Ovary (tissue), 9 donors: ENCODE results near the gene RERE. TPM values are rescaled to one million over a fixed set of nuclear protein-coding genes. Genes with fewer than 3 reads are reported as not detected.

Experiments
- DNase-seq, 5 donors: peaks; one replicate each; pipeline ENCODE4 v3.0.0-alpha.2; 2019 to 2020
- H3K27ac ChIP-seq, 2 donors: fragments of 200-600 bp; one replicate each; pipeline versions ENCODE4 v1.5.1 to v1.8.0; 2019 to 2022
- H3K27me3 ChIP-seq: fragments of 200-600 bp; one replicate; pipeline ENCODE4 v1.8.0; 2022
- H3K36me3 ChIP-seq: fragments of 200-600 bp; sonication (generic); one replicate; pipeline ENCODE4 v1.5.1; 2019
- H3K4me1 ChIP-seq: one replicate; pipeline ENCODE4 v1.8.1; 2013; ENCODE audit warnings: mild to moderate bottlenecking, moderate library complexity; ENCODE audit not compliant: insufficient read depth
- H3K4me3 ChIP-seq: fragments of 200-600 bp; sonication (generic); one replicate; pipeline ENCODE4 v1.5.1; 2017
- H3K9me3 ChIP-seq, 2 donors: fragments of 200-600 bp in 1 of 2; sonication (generic) in 1 of 2; one replicate each; pipeline versions ENCODE4 v1.5.1 to v1.8.1; 2013 to 2019; ENCODE audit warnings: mild to moderate bottlenecking in 1 of 2, moderate library complexity in 1 of 2
- EP300 ChIP-seq: sonication (generic); formaldehyde crosslinking; IDR thresholded peaks from one replicate; pipeline ENCODE4 v1.6.1; 2017; ENCODE audit warnings: antibody characterized with exemption
- POLR2A ChIP-seq: fragments of 450-650 bp; IDR thresholded peaks from one replicate; pipeline ENCODE4 v1.6.1; 2017; ENCODE audit warnings: antibody characterized with exemption, mild to moderate bottlenecking, moderate library complexity
- WGBS, 3 donors: extraction: QIAGEN DNeasy Blood & Tissue Kit in 1 of 3; methylation state at CpG; one replicate each; pipeline versions ENCODE4 v1.1.5 to v1.1.7; 2013 to 2017; 5-methylcytosine and 5-hydroxymethylcytosine counted together
- intact Hi-C, 4 donors: fragments of 100-400 bp; cut with DNase I; formaldehyde crosslinking; loops; one replicate each; pipeline versions ENCODE4 v1.11.0 to v1.15.1; 2022 to 2023
- polyA plus RNA-seq, 2 donors: library from polyadenylated mRNA; stranded (reverse); fragments of 200-250 nt in 1 of 2; fragments of 350-450 nt in 1 of 2; fragmentation: Illumina TruSeq in 1 of 2; extraction: RNeasy Lipid Tissue Mini Kit (QIAGEN cat#74804) in 1 of 2; gene quantifications; one replicate each; pipeline ENCODE4 v1.2.3, GENCODE V29; 2013 to 2014
- total RNA-seq, 7 donors: library from RNA; depleted of rRNA in 2 of 7; stranded (reverse); fragments of >200 nt in 2 of 7; fragmentation: NEBNext Ultra II Directional in 3 of 7; extraction: Animal tissue kit (Norgen Biotek cat#: 25700) in 3 of 7; gene quantifications; one replicate each; pipeline versions ENCODE4 v1.1.0 to v1.2.4, GENCODE V29; 2016 to 2023
- TF ChIP-seq, protein P1 (sequence below), 3 donors: fragments of 450-650 bp in 2 of 3; fragments of 200-600 bp in 1 of 3; IDR thresholded peaks; one replicate each; pipeline versions ENCODE4 v1.5.1 to v1.8.0; 2016 to 2022; ENCODE audit warnings: antibody characterized with exemption in 3 of 3, mild to moderate bottlenecking in 1 of 3
- donor health status: DM: no; HTN: no; CAD: no; lungs with moderate emphysema.
- donor health status: DM: no; HTN: no; CAD: no.
- donor health status: Bipolar disorder and iron deficiency.
- donor health status: DM: yes; HTN: yes; CAD: no.
- donor health status: DM: no; HTN: no; CAD: no.
- donor health status: DM: yes; HTN: yes; CAD: no.

RERE gene
- total and polyA plus RNA-seq, 9 donors = 36.7 to 119 (median 114) TPM

DNA sequence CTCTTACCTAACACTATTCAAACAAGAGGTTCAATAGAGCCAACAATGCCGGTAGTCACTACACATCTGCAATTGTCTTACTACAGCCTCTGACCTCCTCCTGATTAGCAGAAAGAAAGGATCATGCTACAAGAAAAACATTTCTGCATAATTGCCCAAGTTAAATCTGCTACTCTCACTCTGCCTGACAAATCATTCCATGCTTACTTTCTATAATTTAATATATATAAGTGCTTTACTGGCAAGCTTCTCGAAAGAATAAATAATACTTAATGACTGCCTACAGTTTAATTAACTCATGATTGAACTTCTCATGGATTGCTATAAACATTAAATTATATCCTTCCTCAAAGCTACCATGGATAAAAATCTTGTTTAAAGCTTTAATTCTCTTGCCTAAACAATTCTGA is 343.5 kb downstream of the RERE start:
- no peak for TF ChIP-seq EP300
- TF ChIP-seq POLR2A = no peak
- TF ChIP-seq, protein P1, sequence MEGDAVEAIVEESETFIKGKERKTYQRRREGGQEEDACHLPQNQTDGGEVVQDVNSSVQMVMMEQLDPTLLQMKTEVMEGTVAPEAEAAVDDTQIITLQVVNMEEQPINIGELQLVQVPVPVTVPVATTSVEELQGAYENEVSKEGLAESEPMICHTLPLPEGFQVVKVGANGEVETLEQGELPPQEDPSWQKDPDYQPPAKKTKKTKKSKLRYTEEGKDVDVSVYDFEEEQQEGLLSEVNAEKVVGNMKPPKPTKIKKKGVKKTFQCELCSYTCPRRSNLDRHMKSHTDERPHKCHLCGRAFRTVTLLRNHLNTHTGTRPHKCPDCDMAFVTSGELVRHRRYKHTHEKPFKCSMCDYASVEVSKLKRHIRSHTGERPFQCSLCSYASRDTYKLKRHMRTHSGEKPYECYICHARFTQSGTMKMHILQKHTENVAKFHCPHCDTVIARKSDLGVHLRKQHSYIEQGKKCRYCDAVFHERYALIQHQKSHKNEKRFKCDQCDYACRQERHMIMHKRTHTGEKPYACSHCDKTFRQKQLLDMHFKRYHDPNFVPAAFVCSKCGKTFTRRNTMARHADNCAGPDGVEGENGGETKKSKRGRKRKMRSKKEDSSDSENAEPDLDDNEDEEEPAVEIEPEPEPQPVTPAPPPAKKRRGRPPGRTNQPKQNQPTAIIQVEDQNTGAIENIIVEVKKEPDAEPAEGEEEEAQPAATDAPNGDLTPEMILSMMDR (IDR thresholded peaks at IDR 0.05) = no peak
- Histone ChIP-seq H3K4me1 (peaks cover 2% of the 10 kb centered on the region), H3K4me3 (no peak overlapping the region), H3K27ac (no peak overlapping the region), H3K9me3 (no peaks in the 10 kb centered on the region), H3K36me3 (no peaks in the 10 kb centered on the region), H3K27me3 (no peaks in the 10 kb centered on the region)
- no peak for DNase-seq
- 85 to 90% (median 87%) methylated on average over 2 of the region's 2 CpGs for WGBS, 3 donors
- intact Hi-C loops = no loop called here

DNA sequence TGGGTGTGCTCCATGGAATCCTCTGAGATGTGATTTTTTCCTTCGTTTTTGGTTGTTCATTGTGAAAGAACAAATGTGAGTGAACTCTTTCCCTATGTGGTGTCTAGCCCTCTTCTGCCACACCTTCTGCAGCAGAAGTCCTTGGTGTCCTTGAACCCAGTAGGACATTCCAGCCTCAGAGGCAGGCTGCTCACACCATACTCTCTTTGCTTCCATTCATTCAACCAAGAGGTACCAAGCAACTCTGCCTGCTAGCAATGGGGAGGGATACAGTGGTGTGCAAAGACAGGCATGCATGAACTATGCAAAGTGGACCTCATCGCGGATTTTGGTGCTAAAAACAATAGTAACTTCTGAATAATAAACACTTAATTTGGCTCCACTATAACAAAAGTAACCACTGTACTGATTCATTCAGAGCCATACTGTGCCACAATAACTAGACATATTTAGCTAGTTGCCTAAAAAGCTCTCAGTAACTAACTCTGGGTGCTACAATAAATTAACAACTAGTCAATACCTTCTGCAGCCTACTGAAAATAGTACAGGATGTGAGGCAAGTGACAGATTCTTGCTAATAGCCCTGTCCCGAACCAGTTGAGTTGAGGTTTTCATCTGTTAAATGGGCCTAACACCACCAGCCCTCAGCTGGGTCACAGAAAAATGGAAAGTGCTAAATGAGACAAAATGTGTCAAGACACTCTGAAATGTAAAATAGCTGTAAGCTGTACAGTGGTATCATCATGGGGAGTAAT is 344.1 kb downstream of the RERE start:
- WGBS, 3 donors = 76 to 82% (median 78%) methylated on average over 4 of the region's 4 CpGs
- no peaks in the 10 kb centered on the region for H3K36me3 ChIP-seq
- intact Hi-C loops = no loop called here
- no peaks in the 10 kb centered on the region for H3K27me3 ChIP-seq
- H3K4me3 ChIP-seq = no peak overlapping the region
- no peak overlapping the region for H3K27ac ChIP-seq
- peaks cover 2% of the 10 kb centered on the region for H3K4me1 ChIP-seq
- H3K9me3 ChIP-seq = no peaks in the 10 kb centered on the region
- TF ChIP-seq, protein P1 (IDR thresholded peaks at IDR 0.05) = no peak
- TF ChIP-seq EP300 (no peak), POLR2A (no peak)
- DNase-seq = no peak

DNA sequence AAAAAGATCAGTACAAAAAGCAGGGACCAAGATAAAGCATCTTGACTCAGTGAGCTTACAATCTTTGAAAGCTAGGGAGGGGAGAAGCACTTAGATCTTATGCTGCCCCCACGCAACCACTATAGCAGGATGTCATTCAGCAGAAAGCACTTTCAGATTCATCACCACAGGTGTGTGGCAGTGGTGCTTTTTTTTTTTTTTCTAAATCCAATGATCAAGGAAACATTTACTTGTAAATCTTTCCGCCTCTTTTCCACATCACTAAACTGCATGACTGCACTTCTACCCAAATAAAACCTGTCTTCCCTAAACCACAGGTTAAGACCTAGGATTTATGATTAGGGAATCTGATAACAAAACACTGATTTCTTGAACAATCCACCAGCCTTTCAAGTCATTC is 344.8 kb downstream of the RERE start:
- Histone ChIP-seq H3K4me1 (peaks cover 2% of the 10 kb centered on the region), H3K27ac (no peak overlapping the region), H3K36me3 (no peaks in the 10 kb centered on the region), H3K4me3 (no peak overlapping the region), H3K27me3 (no peaks in the 10 kb centered on the region), H3K9me3 (no peaks in the 10 kb centered on the region)
- intact Hi-C loops = no loop called here
- DNase-seq = no peak
- TF ChIP-seq POLR2A = no peak
- TF ChIP-seq, protein P1 (IDR thresholded peaks at IDR 0.05) = no peak
- no peak for TF ChIP-seq EP300
- WGBS, 3 donors = 94 to 98% (median 97%) methylated on average over 2 of the region's 2 CpGs

DNA sequence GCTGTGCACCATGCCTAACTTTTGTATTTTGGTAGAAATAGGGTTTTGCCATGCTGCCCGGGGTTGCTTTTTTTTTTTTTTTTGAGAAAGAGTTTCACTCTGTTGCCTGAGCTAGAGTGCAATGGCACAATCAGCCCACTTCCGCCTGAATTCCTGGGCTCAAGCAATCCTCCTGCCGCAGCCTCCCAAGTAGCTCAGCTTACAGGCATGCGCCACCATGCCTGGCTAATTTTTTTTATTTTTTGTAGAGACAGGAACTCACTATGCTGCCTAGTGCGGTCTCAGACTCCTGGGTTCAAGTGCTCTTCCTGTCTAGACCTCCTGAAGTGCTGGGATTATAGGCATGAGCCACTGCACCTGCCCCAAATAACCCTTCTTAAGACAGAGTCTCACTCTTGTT is 346.0 kb downstream of the RERE start:
- TF ChIP-seq POLR2A = no peak
- no peak for TF ChIP-seq EP300
- TF ChIP-seq, protein P1 (IDR thresholded peaks at IDR 0.05) = no peak
- no peak overlapping the region for H3K4me3 ChIP-seq
- WGBS, 3 donors = 96 to 99% (median 96%) methylated on average over 5 of the region's 5 CpGs

More for the DNA sequence above, 346.0 kb downstream of the RERE start:
- H3K27me3 ChIP-seq = no peaks in the 10 kb centered on the region
- H3K4me1 ChIP-seq = peaks cover 5% of the 10 kb centered on the region
- no peak overlapping the region for H3K27ac ChIP-seq
- no peak for DNase-seq
- no peaks in the 10 kb centered on the region for H3K9me3 ChIP-seq
- H3K36me3 ChIP-seq = no peaks in the 10 kb centered on the region
- intact Hi-C loops = no loop called here
